ENCODE results near the gene TMEM88.
"Not testable (repeated sequence)": the region's sequence is repeated elsewhere in the genome, so short reads cannot be mapped to it uniquely, and the experiment has no call there.

Gene TMEM88

GRCh38 chr17:7854851-7855659 is at the start of gene TMEM88:
TMEM88 (plus strand) TSS chr17:7855066; CDS start chr17:7855075, 9 bp downstream.
- no peak for DNase-seq

- no peak for DNase-seq
These were observed 48.3 kb upstream of the TMEM88 start for GRCh38 chr17:7806587-7806986.

GRCh38 chr17:7807206-7807605 is 47.7 kb upstream of the TMEM88 start:
- DNase-seq, result no peak

DNA sequence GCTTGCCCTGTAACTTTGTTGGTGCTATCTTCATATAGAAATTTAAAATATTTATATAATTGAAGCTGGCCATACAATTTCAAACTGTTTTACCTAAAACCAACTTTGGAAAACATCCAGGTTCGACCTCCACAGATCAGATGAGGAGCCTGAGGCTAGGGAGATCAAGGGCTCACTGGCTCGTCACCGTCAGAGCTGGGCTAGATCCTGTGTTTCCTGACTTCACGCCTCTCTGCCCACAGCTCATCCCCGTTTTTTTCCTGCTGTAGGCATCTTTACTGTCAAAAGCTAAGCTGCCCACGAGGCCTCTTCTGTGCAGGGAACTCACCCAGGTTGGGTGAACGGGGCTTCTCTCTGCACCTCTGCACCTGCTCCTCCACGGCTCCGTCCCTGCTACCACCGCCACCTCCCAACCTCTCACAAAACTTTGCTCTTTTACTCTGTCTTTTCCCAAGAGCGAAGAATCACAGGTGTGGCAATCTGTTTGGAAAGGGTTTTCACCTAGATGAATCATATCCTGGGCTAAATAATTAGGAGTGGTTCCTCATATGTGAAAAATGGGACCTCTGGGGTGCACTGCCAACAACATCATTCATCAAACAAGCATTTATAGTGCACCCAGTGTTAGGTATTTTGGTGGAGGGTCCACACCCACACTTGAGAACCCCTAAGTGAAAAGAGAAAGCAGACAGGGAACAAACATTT is 45.6 kb upstream of the TMEM88 start:
- no peak for DNase-seq

GRCh38 chr17:7809791-7810343 is 45.0 kb upstream of the TMEM88 start:
- DNase-seq, result not testable (repeated sequence)

GRCh38 chr17:7811251-7811650 is 43.6 kb upstream of the TMEM88 start:
- no peak for DNase-seq

DNA sequence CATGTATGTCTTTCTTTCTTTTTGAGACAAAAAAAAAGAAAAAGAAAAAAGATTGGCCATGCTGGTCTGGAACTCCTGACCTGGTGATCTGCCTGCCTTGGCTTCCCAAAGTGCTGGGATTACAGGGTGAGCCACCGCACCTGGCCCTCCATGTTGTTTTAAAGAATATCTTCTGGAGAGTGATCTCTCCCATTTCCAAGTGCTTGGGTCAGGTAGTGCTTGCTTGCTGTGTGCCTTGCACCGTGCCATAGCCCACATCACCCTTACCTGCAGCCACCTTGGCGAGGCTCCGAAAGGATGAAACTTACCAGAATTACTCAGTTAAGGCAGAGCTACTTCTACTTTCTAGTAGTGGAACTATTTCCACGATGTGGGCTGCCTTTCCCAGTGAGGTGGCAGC is 39.9 kb upstream of the TMEM88 start:
- DNase-seq, result no peak

DNA sequence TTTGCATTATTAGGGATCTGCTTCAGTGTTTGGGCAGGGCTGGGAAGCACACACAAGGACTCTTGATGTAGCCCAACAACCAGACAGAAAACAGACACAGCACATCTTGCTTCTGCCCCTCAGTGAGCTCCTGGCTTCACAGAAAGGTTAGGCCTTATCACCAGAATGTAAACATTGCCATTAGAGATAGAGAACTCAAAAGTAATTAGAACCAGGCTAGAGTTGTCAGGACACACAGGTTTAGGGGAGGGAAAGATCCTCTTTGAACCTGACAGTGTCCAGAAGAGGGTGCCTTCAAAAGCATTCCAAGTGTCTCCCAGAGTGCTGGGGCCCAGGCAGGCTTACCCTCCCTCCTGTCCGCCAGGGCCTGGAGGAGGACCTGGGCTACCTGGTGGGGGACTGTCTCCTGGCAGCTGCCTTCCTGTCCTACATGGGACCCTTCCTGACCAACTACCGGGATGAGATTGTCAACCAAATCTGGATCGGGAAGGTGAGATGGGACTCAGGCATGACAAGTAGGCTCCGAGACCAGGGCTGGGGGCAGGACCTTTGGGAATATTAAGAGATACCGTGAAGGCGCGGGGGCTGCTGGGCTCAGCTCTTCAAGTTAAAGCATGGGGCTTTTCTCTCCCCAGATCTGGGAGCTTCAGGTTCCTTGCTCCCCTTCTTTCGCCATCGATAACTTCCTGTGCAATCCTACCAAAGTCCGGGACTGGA is 37.8 kb upstream of the TMEM88 start:
- DNase-seq, result no peak

DNA sequence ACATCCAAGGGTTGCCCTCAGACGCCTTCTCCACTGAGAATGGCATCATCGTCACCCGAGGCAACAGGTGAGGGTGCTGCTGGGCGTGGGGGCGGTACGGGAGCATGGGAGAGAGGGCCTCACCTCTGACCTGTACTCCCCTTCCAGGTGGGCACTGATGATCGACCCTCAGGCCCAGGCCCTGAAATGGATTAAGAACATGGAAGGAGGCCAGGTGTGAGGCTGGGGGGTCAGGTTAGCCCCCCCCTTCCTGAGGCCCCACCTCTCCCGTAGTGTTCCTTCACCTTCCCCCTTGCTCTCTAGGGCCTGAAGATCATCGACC is 37.3 kb upstream of the TMEM88 start:
- no peak for DNase-seq

DNA sequence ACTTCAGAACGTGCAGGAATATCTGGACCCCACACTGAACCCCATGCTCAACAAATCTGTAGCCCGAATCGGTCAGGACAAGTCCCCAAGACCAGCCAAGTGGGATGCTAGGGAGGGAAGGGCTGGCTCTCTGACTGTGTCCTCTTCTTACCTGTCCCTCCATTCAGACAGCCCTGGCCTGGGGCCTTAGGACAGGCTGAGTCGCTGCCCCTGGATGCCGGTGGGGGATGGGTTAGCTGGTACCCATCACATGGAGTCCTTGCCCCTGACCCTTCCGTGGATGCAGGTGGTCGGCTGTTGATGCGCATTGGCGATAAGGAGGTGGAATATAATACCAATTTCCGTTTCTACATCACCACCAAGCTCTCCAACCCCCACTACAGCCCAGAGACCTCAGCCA is 36.8 kb upstream of the TMEM88 start:
- no peak for DNase-seq

- DNase-seq, result no peak
These were observed 35.9 kb upstream of the TMEM88 start for GRCh38 chr17:7818746-7819645.

- no peak for DNase-seq
These were observed 34.6 kb upstream of the TMEM88 start for GRCh38 chr17:7820231-7820630.

- DNase-seq, result no peak
These were observed 32.7 kb upstream of the TMEM88 start for GRCh38 chr17:7822126-7822525.

GRCh38 chr17:7823581-7824001 is 31.3 kb upstream of the TMEM88 start:
- DNase-seq, result peak in 1 of 58 donors; percentile 29

DNA sequence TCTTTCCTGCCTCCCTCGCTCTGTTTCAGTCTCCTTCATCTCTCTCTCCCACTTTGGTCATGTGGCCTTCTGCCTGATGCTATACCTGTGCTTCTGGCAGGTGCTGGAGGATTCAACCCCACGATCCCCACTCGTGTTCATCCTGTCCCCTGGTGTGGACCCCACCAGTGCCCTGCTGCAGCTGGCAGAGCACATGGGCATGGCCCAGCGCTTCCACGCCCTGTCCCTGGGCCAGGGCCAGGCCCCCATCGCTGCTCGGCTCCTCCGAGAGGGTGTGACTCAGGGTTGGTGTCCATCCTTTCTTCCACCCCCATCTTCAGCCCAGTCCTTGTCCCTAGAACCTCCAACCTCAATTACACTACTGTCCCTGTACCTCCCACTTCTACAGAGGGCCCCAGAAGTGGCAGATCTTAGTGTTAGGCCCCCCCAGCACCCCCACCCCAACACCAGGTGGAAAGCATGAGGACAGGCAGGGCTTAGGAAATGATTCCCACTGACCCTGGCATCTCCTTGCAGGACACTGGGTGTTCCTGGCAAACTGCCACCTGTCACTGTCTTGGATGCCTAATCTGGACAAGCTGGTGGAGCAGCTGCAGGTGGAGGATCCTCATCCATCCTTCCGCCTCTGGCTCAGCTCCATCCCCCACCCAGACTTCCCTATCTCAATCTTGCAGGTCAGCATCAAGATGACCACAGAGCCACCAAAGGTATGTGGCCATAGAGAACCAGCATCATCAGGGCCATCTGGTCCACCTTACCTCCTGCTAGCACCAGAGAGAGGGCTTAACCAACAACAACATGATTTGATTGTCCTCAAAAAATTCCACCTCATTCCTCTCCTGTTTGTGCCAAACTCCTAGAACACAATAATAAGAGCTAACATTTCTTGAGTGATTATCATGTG is 30.6 kb upstream of the TMEM88 start:
- no peak for DNase-seq

DNA sequence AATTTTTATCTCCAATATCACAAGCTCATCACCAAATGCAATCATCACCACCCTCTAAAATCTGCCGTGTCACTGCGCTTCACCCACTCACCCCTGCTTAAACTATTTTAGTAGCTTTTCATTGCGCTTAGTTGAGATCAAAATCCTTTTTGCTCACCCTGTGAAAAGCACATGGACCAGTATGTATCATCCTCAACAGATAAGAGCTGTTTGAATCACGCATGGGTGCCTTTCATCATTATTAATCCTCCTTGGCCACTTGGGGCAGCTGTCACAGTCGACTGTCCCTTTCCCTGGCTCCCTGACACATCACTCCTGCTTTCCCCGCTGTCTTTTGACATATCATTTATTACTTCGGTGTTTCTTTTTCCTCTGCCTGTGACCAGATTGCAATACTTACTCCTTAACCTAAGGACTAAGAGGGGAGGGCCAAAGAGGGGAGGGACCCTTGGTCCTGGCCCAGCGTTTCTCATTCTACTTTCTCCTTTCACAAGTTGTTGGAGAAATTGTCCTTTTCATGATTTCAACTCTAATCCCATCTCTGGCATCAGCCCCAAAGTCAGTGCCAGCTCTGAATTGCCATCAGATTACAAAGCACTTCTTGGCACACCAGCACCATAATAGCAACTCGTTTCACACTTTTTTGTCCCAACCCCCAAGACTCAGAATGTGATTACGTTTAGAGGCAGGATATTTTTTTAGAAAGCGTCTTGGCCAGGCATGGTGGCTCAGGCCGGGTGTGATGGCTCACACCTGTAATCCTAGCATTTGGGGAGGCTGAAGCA is 29.5 kb upstream of the TMEM88 start:
- peak in 8 of 58 donors; percentile 6 to 46 (median 12) for DNase-seq

- DNase-seq, result no peak
These were observed 24.2 kb upstream of the TMEM88 start for GRCh38 chr17:7830616-7831015.

- DNase-seq, result no peak
These were observed 23.6 kb upstream of the TMEM88 start for GRCh38 chr17:7831233-7831632.

DNA sequence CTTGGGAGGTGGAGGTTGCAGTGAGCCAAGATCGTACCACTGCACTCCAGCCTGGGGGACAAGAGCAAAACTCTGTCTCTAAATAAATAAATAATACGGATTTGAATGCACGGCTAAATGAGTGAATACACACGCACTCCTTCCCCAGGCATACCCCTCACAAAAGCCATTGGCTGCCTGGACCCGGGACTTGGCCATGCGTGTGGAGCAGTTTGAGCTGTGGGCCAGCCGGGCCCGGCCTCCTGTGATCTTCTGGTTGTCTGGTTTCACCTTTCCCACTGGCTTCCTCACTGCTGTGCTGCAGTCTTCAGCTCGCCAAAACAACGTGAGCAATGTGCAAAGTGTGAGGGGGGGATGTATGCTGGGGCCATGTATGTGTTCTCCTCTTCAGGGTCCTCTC is 22.4 kb upstream of the TMEM88 start:
- no peak for DNase-seq

Data from anterior cingulate cortex (tissue), 58 donors.